T-helper 2 cell treated with Interferon-gamma antibody and Interleukin-4, amounts not matched to agents 5 μg/mL and 100 μg/mL, for 36 hours (primary cell): Measurements from ENCODE around the gene ZBED6.
"Not testable (repeated sequence)": the region's sequence is repeated elsewhere in the genome, so short reads cannot be mapped to it uniquely, and the experiment has no call there.

Source experiments
- DNase-seq: peaks from one replicate; pipeline ENCODE4 v3.0.0; 2021; ENCODE audit warnings: low spot score
- H3K27ac Mint-ChIP-seq: one replicate; pipeline ENCODE4 v1.8.0; 2021; ENCODE audit warnings: mild to moderate bottlenecking, mixed read lengths
- H3K27me3 Mint-ChIP-seq: one replicate; pipeline ENCODE4 v1.8.0; 2021; ENCODE audit warnings: low read depth, mixed read lengths
- H3K36me3 Mint-ChIP-seq: one replicate; pipeline ENCODE4 v1.8.0; 2021; ENCODE audit warnings: low read depth, mixed read lengths
- H3K4me1 Mint-ChIP-seq: one replicate; pipeline ENCODE4 v1.8.0; 2021; ENCODE audit warnings: low read depth, mixed read lengths
- H3K4me3 Mint-ChIP-seq: one replicate; pipeline ENCODE4 v1.8.0; 2022; ENCODE audit warnings: mild to moderate bottlenecking, moderate library complexity, mixed read lengths
- H3K9me3 Mint-ChIP-seq: one replicate; pipeline ENCODE4 v1.8.0; 2021; ENCODE audit warnings: mixed read lengths

ZBED6 gene

DNA sequence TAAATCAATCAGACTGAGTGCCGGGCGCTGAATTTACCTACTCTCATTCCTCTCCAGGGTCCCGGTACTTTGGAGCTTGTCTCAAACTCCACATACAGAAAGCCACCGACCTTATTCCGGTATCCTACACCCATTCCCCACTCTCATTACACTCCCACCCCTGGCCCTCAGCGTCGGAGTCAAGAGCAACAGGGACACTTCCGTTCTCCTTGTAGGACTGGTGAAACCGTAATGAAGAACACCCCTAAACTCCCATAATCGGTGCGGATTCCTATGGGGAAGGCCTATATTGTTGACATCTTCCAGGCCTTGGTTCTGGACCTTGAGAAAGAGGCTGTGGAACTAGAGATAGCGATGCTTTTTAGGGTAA lies 798 bp downstream of the ZBED6 start:
- H3K4me3 Mint-ChIP-seq: peak overlapping the region; percentile 91
- H3K9me3 Mint-ChIP-seq: no peaks in the 10 kb centered on the region
- H3K27ac Mint-ChIP-seq: peak overlapping the region; percentile 97
- DNase-seq: peak; percentile 36
- H3K36me3 Mint-ChIP-seq: peaks cover 39% of the 10 kb centered on the region
- peaks cover 45% of the 10 kb centered on the region for H3K4me1 Mint-ChIP-seq
- H3K27me3 Mint-ChIP-seq: no peaks in the 10 kb centered on the region

DNA sequence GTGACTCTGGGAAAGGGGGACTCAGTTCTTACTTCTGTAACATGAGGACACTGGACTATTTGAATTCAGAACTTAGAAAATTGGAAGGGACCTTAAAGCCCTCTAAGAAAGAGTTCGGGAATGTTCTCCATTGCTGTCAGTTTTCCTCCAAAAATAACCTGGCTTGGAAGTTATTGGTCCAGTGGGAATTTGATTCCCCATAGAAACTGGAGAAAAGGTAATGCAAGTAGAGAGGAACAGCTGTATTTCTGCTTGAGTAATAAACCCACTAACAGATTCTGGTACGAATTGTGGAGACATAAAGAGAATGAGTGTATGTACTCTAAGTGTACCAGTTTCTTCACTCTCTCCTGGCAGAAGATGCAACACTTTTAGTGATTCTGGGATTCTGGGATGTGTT lies 1.8 kb downstream of the ZBED6 start:
- peak overlapping the region; percentile 91 for H3K4me3 Mint-ChIP-seq
- peaks cover 43% of the 10 kb centered on the region for H3K36me3 Mint-ChIP-seq
- peak overlapping the region; percentile 16 for H3K27ac Mint-ChIP-seq
- DNase-seq: no peak
- H3K27me3 Mint-ChIP-seq: no peaks in the 10 kb centered on the region
- peaks cover 46% of the 10 kb centered on the region for H3K4me1 Mint-ChIP-seq
- no peaks in the 10 kb centered on the region for H3K9me3 Mint-ChIP-seq

DNA sequence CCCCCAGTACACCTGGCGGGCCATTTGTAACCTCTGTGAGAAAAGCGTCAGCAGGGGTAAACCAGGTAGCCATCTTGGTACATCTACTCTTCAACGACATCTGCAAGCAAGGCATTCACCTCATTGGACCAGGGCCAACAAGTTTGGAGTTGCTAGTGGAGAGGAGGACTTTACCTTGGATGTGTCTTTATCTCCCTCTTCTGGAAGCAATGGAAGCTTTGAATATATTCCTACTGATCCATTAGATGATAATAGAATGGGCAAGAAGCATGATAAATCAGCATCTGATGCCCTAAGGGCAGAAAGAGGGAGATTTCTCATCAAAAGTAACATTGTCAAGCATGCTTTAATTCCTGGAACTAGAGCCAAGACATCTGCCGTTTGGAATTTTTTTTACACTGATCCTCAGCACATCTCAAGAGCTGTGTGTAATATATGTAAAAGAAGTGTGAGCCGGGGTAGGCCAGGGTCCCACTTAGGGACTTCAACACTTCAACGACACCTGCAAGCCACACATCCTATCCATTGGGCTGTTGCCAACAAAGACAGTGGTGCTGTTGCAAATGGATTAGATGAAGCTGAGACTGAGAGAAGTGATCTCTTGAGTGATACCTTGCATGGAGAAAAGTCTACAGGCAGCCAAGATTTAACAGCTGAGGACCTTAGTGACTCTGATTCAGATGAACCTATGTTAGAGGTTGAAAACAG lies 2.7 kb downstream of the ZBED6 start:
- no peaks in the 10 kb centered on the region for H3K27me3 Mint-ChIP-seq
- H3K36me3 Mint-ChIP-seq: peaks cover 48% of the 10 kb centered on the region
- no peak for DNase-seq
- H3K4me3 Mint-ChIP-seq: peak overlapping the region; percentile 91
- H3K4me1 Mint-ChIP-seq: peaks cover 50% of the 10 kb centered on the region
- H3K27ac Mint-ChIP-seq: no peak overlapping the region
- H3K9me3 Mint-ChIP-seq: no peaks in the 10 kb centered on the region

DNA sequence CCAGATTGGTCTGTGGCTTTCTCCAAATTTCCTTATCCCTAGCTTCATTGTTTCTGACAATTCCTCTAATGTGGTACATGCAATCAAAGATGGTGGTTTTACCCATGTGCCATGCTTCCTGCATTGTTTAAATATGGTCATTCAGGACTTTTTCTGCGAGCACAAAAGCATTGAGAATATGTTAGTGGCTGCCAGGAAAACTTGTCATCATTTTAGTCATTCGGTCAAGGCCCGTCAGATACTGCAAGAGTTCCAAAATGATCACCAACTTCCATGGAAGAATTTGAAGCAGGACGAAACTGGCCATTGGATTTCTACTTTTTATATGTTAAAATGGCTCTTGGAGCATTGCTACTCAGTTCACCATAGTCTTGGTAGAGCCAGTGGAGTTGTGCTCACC lies 3.7 kb downstream of the ZBED6 start:
- Mint-ChIP-seq H3K27me3 (no peaks in the 10 kb centered on the region), H3K27ac (no peak overlapping the region), H3K4me1 (peaks cover 50% of the 10 kb centered on the region)

DNA sequence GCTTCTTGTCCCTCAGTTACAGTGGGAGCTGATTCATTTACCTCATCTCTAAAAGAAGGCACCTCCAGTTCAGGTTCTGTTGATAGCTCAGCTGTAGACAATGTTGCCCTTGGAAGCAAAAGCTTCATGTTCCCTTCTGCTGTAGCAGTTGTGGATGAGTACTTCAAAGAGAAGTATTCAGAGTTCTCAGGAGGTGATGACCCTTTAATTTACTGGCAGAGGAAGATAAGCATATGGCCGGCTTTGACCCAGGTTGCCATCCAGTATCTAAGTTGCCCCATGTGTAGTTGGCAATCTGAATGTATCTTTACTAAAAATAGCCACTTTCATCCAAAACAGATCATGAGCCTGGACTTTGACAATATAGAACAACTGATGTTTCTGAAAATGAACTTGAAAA lies 4.5 kb downstream of the ZBED6 start:
- Mint-ChIP-seq H3K9me3 (no peaks in the 10 kb centered on the region), H3K36me3 (peaks cover 61% of the 10 kb centered on the region), H3K4me3 (no peak overlapping the region), H3K27ac (no peak overlapping the region), H3K4me1 (peaks cover 48% of the 10 kb centered on the region), H3K27me3 (no peaks in the 10 kb centered on the region)
- DNase-seq: no peak

More for the DNA sequence above, 3.7 kb downstream of the ZBED6 start:
- peaks cover 56% of the 10 kb centered on the region for H3K36me3 Mint-ChIP-seq
- H3K9me3 Mint-ChIP-seq: no peaks in the 10 kb centered on the region
- H3K4me3 Mint-ChIP-seq: no peak overlapping the region
- DNase-seq: no peak

DNA sequence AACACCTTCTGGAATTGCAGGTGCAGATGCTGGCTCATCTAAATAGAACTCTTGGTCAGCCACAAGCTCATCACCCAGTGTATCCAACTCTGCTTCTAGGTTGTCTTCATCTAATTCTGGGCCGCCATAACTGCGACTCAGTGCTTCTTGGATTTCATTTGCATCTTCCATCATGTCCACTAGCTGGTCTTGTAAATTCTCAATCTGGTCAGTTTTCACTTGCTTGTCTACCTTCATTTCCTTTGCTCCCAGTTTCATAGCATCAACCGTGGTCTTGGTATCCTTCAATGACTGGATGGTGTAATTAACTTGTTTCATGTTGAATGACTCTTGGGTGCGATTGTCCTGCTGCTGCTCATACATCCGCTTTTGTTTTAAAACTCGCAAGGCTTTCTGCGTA lies 10.3 kb downstream of the ZBED6 start:
- no peaks in the 10 kb centered on the region for H3K9me3 Mint-ChIP-seq
- no peak overlapping the region for H3K27ac Mint-ChIP-seq
- DNase-seq: no peak
- H3K4me3 Mint-ChIP-seq: no peak overlapping the region
- H3K27me3 Mint-ChIP-seq: no peaks in the 10 kb centered on the region
- H3K36me3 Mint-ChIP-seq: peaks cover 47% of the 10 kb centered on the region
- peaks cover 8% of the 10 kb centered on the region for H3K4me1 Mint-ChIP-seq

DNA sequence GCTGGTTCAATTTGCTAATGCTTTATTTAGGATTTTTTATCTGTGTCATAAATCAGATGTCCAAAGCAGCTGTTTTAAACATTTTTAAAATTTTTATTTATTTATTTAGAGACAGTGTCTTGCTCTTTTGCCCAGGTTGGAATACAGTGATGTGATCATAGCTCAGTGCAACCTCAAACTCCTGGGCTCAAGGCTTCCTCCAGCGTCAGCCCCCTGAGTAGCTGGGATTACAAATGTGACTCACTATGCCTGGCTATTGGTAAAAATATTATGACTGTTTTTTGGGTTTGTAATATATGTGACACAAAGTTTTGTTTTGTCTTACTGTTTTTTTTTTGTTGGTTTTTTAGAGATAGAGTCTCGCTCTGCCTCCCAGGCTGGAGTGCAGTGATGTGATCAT lies 11.8 kb downstream of the ZBED6 start:
- Mint-ChIP-seq H3K27ac (no peak overlapping the region), H3K4me1 (peaks cover 8% of the 10 kb centered on the region), H3K36me3 (peaks cover 44% of the 10 kb centered on the region), H3K4me3 (no peak overlapping the region), H3K9me3 (no peaks in the 10 kb centered on the region), H3K27me3 (no peaks in the 10 kb centered on the region)
- no peak for DNase-seq

DNA sequence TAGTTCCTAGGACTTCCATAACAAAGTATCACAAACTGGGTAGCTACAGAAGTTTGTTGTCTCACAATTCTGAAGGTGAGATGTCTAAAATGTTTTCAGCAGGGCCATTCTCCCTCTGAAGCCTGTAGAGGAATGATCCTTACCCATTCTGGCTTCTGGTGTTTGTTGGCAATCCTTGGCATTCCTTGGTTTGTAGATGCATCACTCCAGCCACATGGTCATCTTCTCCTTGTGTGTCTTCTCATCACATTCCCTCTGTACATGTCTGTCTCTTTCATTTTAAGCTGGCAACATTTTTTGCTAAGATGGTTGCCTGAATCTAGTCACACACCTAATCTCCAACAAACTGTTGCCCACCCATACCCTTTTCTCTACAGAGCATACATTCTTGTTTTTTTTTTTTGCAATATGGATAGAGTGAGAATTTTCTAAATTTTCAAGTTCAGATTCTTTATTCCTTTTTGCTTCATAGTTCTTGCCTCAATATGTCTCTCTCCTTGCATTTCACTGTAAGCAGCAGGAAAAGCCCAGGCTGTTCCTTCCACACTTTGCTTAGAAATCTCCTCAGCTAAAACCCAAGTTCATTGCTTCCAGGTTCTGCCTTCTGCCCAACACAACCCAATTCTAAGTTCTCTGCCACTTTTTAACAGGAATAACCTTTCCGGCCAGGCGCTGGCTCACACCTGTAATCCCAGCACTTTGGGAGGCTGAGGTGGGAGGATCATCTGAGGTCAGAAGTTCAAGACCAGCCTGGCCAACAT lies 18.3 kb downstream of the ZBED6 start:
- Mint-ChIP-seq H3K36me3 (peaks cover 39% of the 10 kb centered on the region), H3K27ac (no peak overlapping the region), H3K4me1 (peaks cover 8% of the 10 kb centered on the region)

DNA sequence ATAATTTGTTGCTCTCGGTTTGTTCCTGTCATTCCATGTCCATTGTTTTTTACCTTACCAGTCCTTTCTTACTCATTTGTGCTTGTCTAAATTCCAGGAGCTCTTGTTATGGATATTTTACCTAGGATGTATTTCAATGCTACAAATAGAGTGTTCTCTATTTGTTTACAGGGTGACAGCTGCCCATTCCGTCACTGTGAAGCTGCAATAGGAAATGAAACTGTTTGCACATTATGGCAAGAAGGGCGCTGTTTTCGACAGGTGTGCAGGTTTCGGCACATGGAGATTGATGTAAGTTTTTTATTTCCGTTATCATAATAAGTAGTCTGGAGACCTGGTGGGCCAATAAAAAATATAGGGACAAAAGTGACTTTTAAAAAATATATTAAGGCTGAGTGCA lies 23.0 kb downstream of the ZBED6 start:
- no peak overlapping the region for H3K27ac Mint-ChIP-seq
- no peaks in the 10 kb centered on the region for H3K9me3 Mint-ChIP-seq
- H3K36me3 Mint-ChIP-seq: peaks cover 55% of the 10 kb centered on the region
- no peak overlapping the region for H3K4me3 Mint-ChIP-seq
- DNase-seq: no peak
- peaks cover 11% of the 10 kb centered on the region for H3K4me1 Mint-ChIP-seq
- H3K27me3 Mint-ChIP-seq: no peaks in the 10 kb centered on the region

More for the DNA sequence above, 18.3 kb downstream of the ZBED6 start:
- H3K9me3 Mint-ChIP-seq: no peaks in the 10 kb centered on the region
- DNase-seq: no peak
- H3K4me3 Mint-ChIP-seq: no peak overlapping the region
- H3K27me3 Mint-ChIP-seq: no peaks in the 10 kb centered on the region

DNA sequence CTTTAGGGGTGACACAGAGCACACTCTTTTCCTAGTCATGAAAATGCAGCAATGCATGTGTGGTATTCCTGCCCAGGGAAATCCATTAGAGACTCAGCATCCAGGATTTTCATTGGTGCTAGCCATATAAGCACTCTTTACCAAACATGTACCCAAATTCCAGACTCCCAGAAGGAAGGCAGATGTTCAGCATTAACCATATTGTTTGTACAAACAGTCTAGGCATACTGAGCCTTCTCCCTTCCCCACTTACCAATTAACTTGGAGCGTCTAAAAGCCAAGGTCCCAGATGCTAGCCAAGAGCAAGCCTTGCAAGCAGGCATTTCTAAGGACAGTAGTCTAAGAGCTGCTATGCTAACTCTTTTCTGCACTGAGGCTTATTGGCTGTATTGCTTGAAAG lies 27.9 kb downstream of the ZBED6 start:
- H3K4me1 Mint-ChIP-seq: peaks cover 12% of the 10 kb centered on the region
- peaks cover 62% of the 10 kb centered on the region for H3K36me3 Mint-ChIP-seq
- H3K9me3 Mint-ChIP-seq: no peaks in the 10 kb centered on the region
- H3K27me3 Mint-ChIP-seq: no peaks in the 10 kb centered on the region
- H3K27ac Mint-ChIP-seq: no peak overlapping the region
- no peak overlapping the region for H3K4me3 Mint-ChIP-seq
- no peak for DNase-seq

DNA sequence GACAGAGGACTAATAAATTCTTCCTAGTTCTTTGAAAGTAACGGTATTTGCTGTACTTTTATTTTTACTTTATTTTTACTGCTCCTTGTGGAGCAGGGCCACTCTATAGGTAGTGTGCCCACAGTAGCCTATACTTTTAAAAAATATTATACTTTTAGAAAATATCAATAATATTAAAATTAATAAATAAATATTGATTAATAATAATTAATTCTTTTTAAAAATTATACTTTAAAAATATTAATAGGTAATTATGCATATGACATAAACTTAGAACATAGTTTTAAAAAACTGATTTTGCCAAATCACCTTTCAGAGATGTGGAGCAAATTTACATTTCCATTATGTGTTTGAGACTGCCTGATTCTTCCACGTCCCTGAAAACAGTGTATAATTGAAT lies 30.8 kb downstream of the ZBED6 start:
- Mint-ChIP-seq H3K27ac (no peak overlapping the region), H3K4me3 (no peak overlapping the region), H3K4me1 (peaks cover 12% of the 10 kb centered on the region), H3K27me3 (no peaks in the 10 kb centered on the region), H3K9me3 (no peaks in the 10 kb centered on the region), H3K36me3 (peaks cover 63% of the 10 kb centered on the region)
- DNase-seq: no peak

DNA sequence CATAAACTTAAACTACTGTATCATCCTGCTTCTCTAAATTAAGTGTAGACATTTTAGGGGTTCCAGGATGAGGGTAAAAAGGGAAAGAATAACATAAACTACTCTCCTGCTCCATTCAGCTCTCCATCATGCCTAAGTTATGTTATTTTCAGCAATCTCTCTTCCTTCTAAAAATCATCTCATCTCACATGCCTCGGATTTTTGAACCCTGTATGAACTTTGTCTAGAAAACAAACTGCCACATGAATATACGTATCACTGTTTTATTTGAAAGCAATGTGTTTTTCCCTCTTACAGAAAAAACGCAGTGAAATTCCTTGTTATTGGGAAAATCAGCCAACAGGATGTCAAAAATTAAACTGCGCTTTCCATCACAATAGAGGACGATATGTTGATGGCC lies 32.6 kb downstream of the ZBED6 start:
- no peak for DNase-seq
- no peak overlapping the region for H3K4me3 Mint-ChIP-seq
- H3K27ac Mint-ChIP-seq: no peak overlapping the region
- peaks cover 54% of the 10 kb centered on the region for H3K36me3 Mint-ChIP-seq
- H3K9me3 Mint-ChIP-seq: no peaks in the 10 kb centered on the region
- peaks cover 7% of the 10 kb centered on the region for H3K4me1 Mint-ChIP-seq
- H3K27me3 Mint-ChIP-seq: no peaks in the 10 kb centered on the region

DNA sequence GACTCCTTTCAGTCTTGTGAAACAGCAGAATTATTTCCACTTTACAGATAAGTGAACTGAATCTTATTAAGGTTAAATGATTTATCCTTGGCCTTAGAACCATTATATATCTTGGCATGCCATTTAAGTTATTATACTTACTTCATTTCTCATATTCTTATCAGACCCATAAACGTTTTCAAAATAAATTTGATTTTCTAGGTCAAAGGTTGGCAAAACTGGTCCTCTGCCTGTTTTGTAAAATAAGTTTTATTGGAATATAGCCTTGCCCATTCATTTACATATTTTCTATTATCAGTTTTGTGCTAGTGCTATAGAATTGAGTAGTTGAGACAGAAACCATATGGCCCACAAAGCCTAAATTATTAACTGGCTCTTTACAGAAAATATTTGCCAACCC lies 33.1 kb downstream of the ZBED6 start:
- H3K36me3 Mint-ChIP-seq: peaks cover 52% of the 10 kb centered on the region
- H3K27me3 Mint-ChIP-seq: no peaks in the 10 kb centered on the region
- no peak overlapping the region for H3K27ac Mint-ChIP-seq
- no peak overlapping the region for H3K4me3 Mint-ChIP-seq
- H3K9me3 Mint-ChIP-seq: no peaks in the 10 kb centered on the region
- peaks cover 5% of the 10 kb centered on the region for H3K4me1 Mint-ChIP-seq
- DNase-seq: no peak

DNA sequence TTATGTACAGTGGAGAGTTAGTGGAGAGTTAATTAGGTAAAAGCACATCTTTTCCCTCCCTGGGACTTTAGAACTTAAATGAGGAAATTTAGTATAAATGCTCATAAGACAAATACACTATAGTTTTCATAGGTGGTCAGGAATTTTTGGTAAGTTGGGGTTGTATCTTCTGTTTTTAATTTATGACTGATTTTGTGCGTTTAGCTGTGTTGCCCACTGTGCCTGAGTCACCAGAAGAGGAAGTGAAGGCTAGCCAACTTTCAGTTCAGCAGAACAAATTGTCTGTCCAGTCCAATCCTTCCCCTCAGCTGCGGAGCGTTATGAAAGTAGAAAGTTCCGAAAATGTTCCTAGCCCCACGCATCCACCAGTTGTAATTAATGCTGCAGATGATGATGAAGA lies 33.8 kb downstream of the ZBED6 start:
- not testable (repeated sequence) for DNase-seq, H3K9me3 Mint-ChIP-seq, H3K4me1 Mint-ChIP-seq, H3K4me3 Mint-ChIP-seq, H3K27ac Mint-ChIP-seq, H3K27me3 Mint-ChIP-seq
- peaks cover 54% of the 10 kb centered on the region for H3K36me3 Mint-ChIP-seq
